Choroid plexus epithelial cell (primary cell): ENCODE data around the gene IZUMO1.

Experiments used
- DNase-seq: peaks from one replicate; pipeline ENCODE4 v3.0.0-alpha.2; 2010; ENCODE audit warnings: low read depth
- H3K4me3 ChIP-seq: 2 replicates; pipeline ENCODE4 v1.5.1; 2011; ENCODE audit warnings: low read depth, mild to moderate bottlenecking, control low read depth, low read length, moderate library complexity
- CTCF ChIP-seq: conservative IDR thresholded peaks from 2 replicates; pipeline ENCODE4 v1.5.1; 2011; ENCODE audit warnings: low read depth, mild to moderate bottlenecking, control low read depth, inconsistent platforms, low read length, moderate library complexity

Gene IZUMO1

GRCh38 chr19:48749571-48750198 lies 3.0 kb upstream of the IZUMO1 start:
- no peak for DNase-seq
- no peak for TF ChIP-seq CTCF
- H3K4me3 ChIP-seq = no peak overlapping the region

- no peak overlapping the region for H3K4me3 ChIP-seq
- TF ChIP-seq CTCF = no peak
- no peak for DNase-seq
Observed at GRCh38 chr19:48746110-48746509, 599 bp downstream of the IZUMO1 start.

DNA sequence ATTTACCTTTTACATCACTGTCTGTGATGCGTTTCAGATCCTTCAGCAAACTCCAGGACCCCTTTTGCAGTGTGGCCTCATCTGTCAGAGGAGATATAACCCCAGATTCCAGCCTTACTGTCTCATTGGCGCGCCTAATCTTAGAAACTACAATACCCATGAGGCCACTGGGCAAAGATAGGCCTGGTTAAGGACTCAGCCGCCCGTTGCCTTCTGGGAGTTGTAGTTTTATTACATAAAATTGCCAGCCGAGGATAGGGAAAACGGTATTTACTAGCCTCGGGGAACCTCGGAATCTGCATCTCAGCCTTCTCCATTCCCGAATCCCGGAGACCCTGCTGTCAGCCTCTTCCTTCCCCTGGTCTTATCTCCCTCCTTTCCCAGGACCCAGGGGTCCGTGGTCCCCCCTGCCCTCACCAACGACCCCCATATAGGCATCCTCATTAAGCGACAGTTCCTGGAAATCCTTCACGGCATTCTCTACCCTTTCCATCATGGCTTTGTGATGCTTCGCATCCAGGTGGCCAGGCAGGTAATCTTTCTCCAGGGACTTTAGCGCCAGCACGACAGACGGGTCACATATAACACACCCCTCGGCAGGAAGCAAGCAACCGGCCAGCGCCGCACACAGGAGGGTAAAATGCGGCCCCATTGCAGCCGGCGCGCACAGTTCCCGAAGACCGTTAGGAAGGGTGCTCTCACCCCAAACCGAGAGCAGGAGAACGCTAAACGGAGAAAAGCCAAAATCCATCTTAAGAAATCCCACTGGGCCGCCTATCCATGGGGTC lies 1.3 kb downstream of the IZUMO1 start:
- TF ChIP-seq CTCF = no peak
- no peak overlapping the region for H3K4me3 ChIP-seq

GRCh38 chr19:48742096-48742495 lies 4.6 kb downstream of the IZUMO1 start:
- no peak overlapping the region for H3K4me3 ChIP-seq
- no peak for DNase-seq
- no peak for TF ChIP-seq CTCF

More for the DNA sequence above, 1.3 kb downstream of the IZUMO1 start:
- peak; percentile 80 for DNase-seq

GRCh38 chr19:48741129-48741999 lies 5.3 kb downstream of the IZUMO1 start:
- no peak for TF ChIP-seq CTCF
- H3K4me3 ChIP-seq = no peak overlapping the region
- DNase-seq = no peak

GRCh38 chr19:48740164-48740972 lies 6.3 kb downstream of the IZUMO1 start, which contains the start of gene RASIP1:
Gene RASIP1 (minus strand): TSS chr19:48740610. CDS start chr19:48740282, 328 bp downstream.
- no peak within 1 kb of the TSS for H3K4me3 ChIP-seq
- TF ChIP-seq CTCF = no peak
- DNase-seq = no peak
